Measurements from ENCODE around the gene TMEM132D. TPM values are rescaled to one million over a fixed set of nuclear protein-coding genes. Genes with fewer than 3 reads are reported as not detected.

TMEM132D gene
- total and polyA plus RNA-seq, 5 donors from 2014 or later, result not detected

DNA sequence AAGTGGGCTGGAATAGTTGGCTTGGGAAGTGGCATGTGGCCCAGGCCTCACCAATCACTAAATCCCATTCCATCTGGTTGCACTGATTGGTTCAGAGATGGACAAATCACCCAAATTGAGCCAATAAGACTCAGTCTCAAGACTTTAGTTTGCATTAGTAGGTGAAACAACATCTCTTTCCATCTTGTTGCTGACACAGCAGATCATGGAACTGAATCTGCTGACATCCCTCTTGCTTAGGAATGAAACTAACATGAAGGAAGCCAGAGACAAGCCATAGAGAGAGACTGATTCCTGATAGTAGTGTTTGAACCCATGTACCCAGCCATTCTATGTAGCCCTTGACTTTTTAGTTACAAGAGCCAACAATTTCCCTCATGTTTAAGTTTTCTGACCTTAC is 743.5 kb downstream of the TMEM132D start:
- no peak overlapping the region for H3K4me3 ChIP-seq (ENCODE audit: low read depth, low read length)
- no peaks in the 10 kb centered on the region for H3K36me3 ChIP-seq (ENCODE audit: control insufficient read depth, insufficient read depth, low read length)
- Mint-ChIP-seq H3K4me1 (no peaks in the 10 kb centered on the region), H3K4me3 (no peak overlapping the region), H3K27ac (no peak overlapping the region), H3K27me3 (no peaks in the 10 kb centered on the region), H3K36me3 (no peaks in the 10 kb centered on the region), H3K9me3 (peaks cover 0 to 16% (median 6%) of the 10 kb centered on the region in 7 donors)
- no peak for ATAC-seq (ENCODE audit: low read depth in 2 of 2)
- H3K4me1 ChIP-seq (ENCODE audit: control insufficient read depth, insufficient read depth, low read length, poor library complexity, severe bottlenecking), result no peaks in the 10 kb centered on the region
- no peak overlapping the region for H3K27ac ChIP-seq (ENCODE audit: insufficient read depth, low read length, poor library complexity, severe bottlenecking)
- no peaks in the 10 kb centered on the region for H3K27me3 ChIP-seq (ENCODE audit: control insufficient read depth, insufficient read depth, low read length)
- no peak for DNase-seq
- H3K9me3 ChIP-seq (ENCODE audit: control insufficient read depth in 2 of 2, low read length in 2 of 2), result peaks cover 0 to 15% of the 10 kb centered on the region in 2 experiments

DNA sequence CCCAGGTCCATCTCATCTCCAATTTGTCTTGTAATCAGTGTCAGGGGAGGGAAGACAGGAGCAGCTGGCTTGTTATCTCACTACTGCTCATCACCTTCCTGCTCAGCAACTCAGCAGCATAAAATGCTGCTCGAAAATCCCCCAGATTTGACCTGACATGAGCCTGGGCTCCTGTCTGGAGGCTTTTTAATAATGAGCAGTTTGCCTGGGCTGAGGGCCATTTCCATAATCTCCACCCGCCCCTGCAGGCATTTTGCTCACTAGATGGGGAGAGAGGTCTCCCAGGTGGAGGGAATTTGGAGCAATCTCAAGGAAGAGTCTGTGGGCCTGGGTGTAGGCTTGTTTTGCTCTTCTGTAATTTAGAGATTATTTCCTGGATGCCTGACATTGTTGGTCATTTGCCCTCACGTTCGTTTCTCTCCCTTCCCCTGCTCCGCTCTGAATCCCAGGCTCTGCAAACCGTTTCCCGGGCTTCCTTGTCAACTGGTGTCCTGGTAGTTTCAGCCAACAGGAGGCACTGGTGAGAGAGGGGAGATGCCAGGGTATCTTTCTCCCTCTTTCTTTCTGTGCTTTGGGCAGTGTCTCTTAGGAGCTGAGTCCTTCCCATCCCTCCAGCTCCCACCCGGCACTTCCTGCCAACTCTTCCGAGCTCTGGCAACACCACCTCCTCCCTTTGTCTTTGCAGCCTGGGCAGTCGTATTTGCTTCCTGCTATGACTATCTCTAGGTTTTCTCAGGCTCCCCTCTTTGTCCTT is 751.3 kb downstream of the TMEM132D start:
- Histone ChIP-seq H3K9me3 (ENCODE audit: control insufficient read depth in 2 of 2, low read length in 2 of 2) (no peaks in the 10 kb centered on the region), H3K4me3 (ENCODE audit: low read depth, low read length) (no peak overlapping the region), H3K4me1 (ENCODE audit: control insufficient read depth, insufficient read depth, low read length, poor library complexity, severe bottlenecking) (no peaks in the 10 kb centered on the region), H3K27ac (ENCODE audit: insufficient read depth, low read length, poor library complexity, severe bottlenecking) (no peak overlapping the region), H3K27me3 (ENCODE audit: control insufficient read depth, insufficient read depth, low read length) (no peaks in the 10 kb centered on the region), H3K36me3 (ENCODE audit: control insufficient read depth, insufficient read depth, low read length) (no peaks in the 10 kb centered on the region)
- Mint-ChIP-seq H3K4me3 (no peak overlapping the region), H3K27ac (no peak overlapping the region), H3K4me1 (no peaks in the 10 kb centered on the region), H3K27me3 (no peaks in the 10 kb centered on the region), H3K9me3 (peaks cover 0 to 5% (median 0%) of the 10 kb centered on the region in 7 donors), H3K36me3 (no peaks in the 10 kb centered on the region)
- ATAC-seq (ENCODE audit: low read depth in 2 of 2) (no peak), DNase-seq (no peak)

DNA sequence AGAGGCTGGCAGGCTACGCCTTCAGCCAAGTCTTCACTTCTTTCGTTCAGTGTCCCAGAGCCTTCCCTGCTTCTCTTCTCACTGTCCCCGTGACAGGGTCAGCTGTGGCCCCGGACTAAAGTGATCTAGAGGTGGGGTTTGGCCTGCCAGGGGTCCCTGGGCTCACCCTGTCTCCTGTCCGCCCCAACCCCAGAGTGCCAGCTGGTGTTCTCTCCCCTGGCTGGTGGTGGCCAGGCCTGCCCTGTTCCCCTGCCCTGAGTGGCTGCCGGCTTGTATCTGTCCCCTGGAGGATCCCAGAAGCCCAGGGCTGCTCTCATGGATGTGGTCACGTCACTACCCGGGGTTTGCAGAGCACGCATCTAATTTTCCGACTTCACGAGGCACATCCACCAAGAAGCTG is 753.1 kb downstream of the TMEM132D start:
- DNase-seq (no peak), ATAC-seq (ENCODE audit: low read depth in 2 of 2) (no peak)
- Histone ChIP-seq H3K27ac (ENCODE audit: insufficient read depth, low read length, poor library complexity, severe bottlenecking) (no peak overlapping the region), H3K36me3 (ENCODE audit: control insufficient read depth, insufficient read depth, low read length) (no peaks in the 10 kb centered on the region), H3K9me3 (ENCODE audit: control insufficient read depth in 2 of 2, low read length in 2 of 2) (no peaks in the 10 kb centered on the region), H3K27me3 (ENCODE audit: control insufficient read depth, insufficient read depth, low read length) (no peaks in the 10 kb centered on the region), H3K4me1 (ENCODE audit: control insufficient read depth, insufficient read depth, low read length, poor library complexity, severe bottlenecking) (no peaks in the 10 kb centered on the region), H3K4me3 (ENCODE audit: low read depth, low read length) (no peak overlapping the region)
- H3K27ac Mint-ChIP-seq, result no peak overlapping the region
- H3K4me3 Mint-ChIP-seq, result no peak overlapping the region
- H3K27me3 Mint-ChIP-seq, result no peaks in the 10 kb centered on the region
- H3K4me1 Mint-ChIP-seq, result no peaks in the 10 kb centered on the region
- no peaks in the 10 kb centered on the region for H3K36me3 Mint-ChIP-seq
- H3K9me3 Mint-ChIP-seq, result peaks cover 0 to 5% (median 0%) of the 10 kb centered on the region in 7 donors

DNA sequence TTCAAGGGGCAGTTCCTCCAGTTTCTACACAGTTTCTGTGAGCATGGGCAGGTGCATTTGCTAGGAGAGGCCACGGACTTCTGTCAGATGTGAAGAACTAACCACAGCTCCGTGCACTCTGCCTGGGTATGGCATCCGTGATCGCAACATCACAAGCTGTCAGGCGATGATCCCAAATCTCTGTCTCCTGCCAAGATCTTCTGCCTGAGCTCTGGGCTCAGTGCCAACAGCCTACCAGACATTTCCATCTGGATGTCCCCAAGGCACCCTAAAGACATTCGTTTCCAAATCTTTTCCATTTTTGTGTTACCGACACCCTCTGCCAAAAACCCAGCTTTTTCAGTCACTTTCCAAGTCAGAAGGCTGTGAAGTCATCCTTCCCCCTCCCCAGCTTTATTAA is 758.4 kb downstream of the TMEM132D start:
- no peaks in the 10 kb centered on the region for H3K4me1 Mint-ChIP-seq
- Histone ChIP-seq H3K27ac (ENCODE audit: insufficient read depth, low read length, poor library complexity, severe bottlenecking) (no peak overlapping the region), H3K4me3 (ENCODE audit: low read depth, low read length) (no peak overlapping the region), H3K27me3 (ENCODE audit: control insufficient read depth, insufficient read depth, low read length) (no peaks in the 10 kb centered on the region), H3K9me3 (ENCODE audit: control insufficient read depth in 2 of 2, low read length in 2 of 2) (no peaks in the 10 kb centered on the region), H3K4me1 (ENCODE audit: control insufficient read depth, insufficient read depth, low read length, poor library complexity, severe bottlenecking) (no peaks in the 10 kb centered on the region), H3K36me3 (ENCODE audit: control insufficient read depth, insufficient read depth, low read length) (no peaks in the 10 kb centered on the region)
- DNase-seq (no peak), ATAC-seq (ENCODE audit: low read depth in 2 of 2) (no peak)
- no peaks in the 10 kb centered on the region for H3K36me3 Mint-ChIP-seq
- peaks cover 0 to 10% (median 5%) of the 10 kb centered on the region in 7 donors for H3K9me3 Mint-ChIP-seq
- H3K27me3 Mint-ChIP-seq, result no peaks in the 10 kb centered on the region
- no peak overlapping the region for H3K4me3 Mint-ChIP-seq
- no peak overlapping the region for H3K27ac Mint-ChIP-seq

DNA sequence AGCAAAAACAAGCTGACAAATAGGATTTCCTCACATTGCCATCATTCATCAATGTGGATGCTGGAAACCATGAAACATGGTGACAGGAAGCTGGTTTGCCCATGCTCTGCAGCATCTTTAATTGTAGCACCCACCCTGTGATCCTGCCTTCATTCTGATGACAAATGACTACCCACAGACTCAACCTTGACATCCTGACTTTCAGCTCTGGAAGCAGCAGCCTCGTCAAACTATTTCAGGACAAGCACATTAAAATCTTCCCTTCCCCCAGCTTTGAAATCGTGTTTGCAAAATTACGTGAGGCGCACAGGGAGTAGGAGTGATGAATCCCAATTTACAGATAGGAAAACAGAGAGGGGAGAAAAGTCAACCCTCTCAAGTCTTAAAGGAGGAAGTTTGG is 765.0 kb downstream of the TMEM132D start:
- DNase-seq (no peak), ATAC-seq (ENCODE audit: low read depth in 2 of 2) (no peak)
- Mint-ChIP-seq H3K36me3 (no peaks in the 10 kb centered on the region), H3K4me3 (no peak overlapping the region), H3K27me3 (no peaks in the 10 kb centered on the region), H3K27ac (no peak overlapping the region), H3K4me1 (no peaks in the 10 kb centered on the region), H3K9me3 (peaks cover 0 to 11% (median 0%) of the 10 kb centered on the region in 7 donors)
- no peak overlapping the region for H3K27ac ChIP-seq (ENCODE audit: insufficient read depth, low read length, poor library complexity, severe bottlenecking)
- no peak overlapping the region for H3K4me3 ChIP-seq (ENCODE audit: low read depth, low read length)
- H3K4me1 ChIP-seq (ENCODE audit: control insufficient read depth, insufficient read depth, low read length, poor library complexity, severe bottlenecking), result no peaks in the 10 kb centered on the region
- H3K27me3 ChIP-seq (ENCODE audit: control insufficient read depth, insufficient read depth, low read length), result no peaks in the 10 kb centered on the region
- peaks cover 0 to 2% of the 10 kb centered on the region in 2 experiments for H3K9me3 ChIP-seq (ENCODE audit: control insufficient read depth in 2 of 2, low read length in 2 of 2)
- H3K36me3 ChIP-seq (ENCODE audit: control insufficient read depth, insufficient read depth, low read length), result no peaks in the 10 kb centered on the region

DNA sequence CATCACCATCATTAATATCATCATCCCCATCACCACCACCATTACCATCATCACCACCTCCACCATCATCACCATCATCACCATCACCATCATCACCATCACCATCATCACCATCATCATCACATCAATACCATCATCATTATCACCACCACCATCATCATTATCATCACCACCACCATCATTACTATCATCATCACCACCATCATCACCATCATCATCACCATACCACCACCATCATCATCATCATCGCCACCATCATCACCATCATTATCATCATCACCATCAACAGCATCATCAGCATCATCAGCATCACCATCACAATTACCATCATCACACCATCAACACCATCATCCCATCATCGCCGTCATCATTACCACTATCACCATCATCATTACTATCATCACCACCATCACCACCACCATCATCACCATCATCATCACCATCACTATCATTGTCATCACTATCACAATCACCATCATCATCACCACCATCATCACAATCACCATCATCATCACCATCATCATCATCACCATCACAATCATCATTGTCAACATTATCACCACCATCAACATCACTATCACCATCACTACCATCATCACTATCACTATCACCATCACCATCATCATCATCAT is 767.0 kb downstream of the TMEM132D start:
- ATAC-seq (ENCODE audit: low read depth in 2 of 2) (no peak), DNase-seq (no peak)
- no peaks in the 10 kb centered on the region for H3K36me3 ChIP-seq (ENCODE audit: control insufficient read depth, insufficient read depth, low read length)
- no peaks in the 10 kb centered on the region for H3K36me3 Mint-ChIP-seq
- H3K9me3 ChIP-seq (ENCODE audit: control insufficient read depth in 2 of 2, low read length in 2 of 2), result peaks cover 0 to 2% of the 10 kb centered on the region in 2 experiments
- no peak overlapping the region for H3K4me3 Mint-ChIP-seq
- H3K9me3 Mint-ChIP-seq, result peaks cover 0 to 6% (median 0%) of the 10 kb centered on the region in 7 donors
- H3K4me1 ChIP-seq (ENCODE audit: control insufficient read depth, insufficient read depth, low read length, poor library complexity, severe bottlenecking), result no peaks in the 10 kb centered on the region
- no peak overlapping the region for H3K27ac Mint-ChIP-seq
- no peak overlapping the region for H3K27ac ChIP-seq (ENCODE audit: insufficient read depth, low read length, poor library complexity, severe bottlenecking)
- no peaks in the 10 kb centered on the region for H3K27me3 Mint-ChIP-seq
- H3K27me3 ChIP-seq (ENCODE audit: control insufficient read depth, insufficient read depth, low read length), result no peaks in the 10 kb centered on the region
- H3K4me1 Mint-ChIP-seq, result no peaks in the 10 kb centered on the region
- H3K4me3 ChIP-seq (ENCODE audit: low read depth, low read length), result no peak overlapping the region

DNA sequence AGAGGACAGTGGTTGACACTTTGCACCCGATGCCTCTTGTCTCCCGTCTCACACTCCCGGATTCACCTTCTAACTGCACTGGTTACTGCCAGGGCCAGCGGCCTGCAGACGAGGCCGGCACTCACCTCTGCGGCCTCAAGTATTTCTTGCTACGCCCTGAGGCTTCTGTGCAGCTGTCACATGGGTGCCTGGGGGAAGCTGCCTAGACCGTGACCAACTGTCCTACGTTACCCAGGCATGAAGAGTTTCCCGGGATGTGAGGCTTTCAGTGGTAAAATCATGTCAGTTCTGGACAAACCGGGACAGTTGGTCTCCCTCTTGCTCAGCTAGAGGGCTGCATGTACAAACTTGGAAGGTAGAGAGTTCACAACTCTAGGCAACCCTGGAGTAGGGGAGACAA is 776.1 kb downstream of the TMEM132D start:
- no peak overlapping the region for H3K4me3 Mint-ChIP-seq
- H3K9me3 ChIP-seq (ENCODE audit: control insufficient read depth in 2 of 2, low read length in 2 of 2), result no peaks in the 10 kb centered on the region
- H3K4me1 ChIP-seq (ENCODE audit: control insufficient read depth, insufficient read depth, low read length, poor library complexity, severe bottlenecking), result no peaks in the 10 kb centered on the region
- no peaks in the 10 kb centered on the region for H3K36me3 Mint-ChIP-seq
- H3K4me1 Mint-ChIP-seq, result no peaks in the 10 kb centered on the region
- no peaks in the 10 kb centered on the region for H3K36me3 ChIP-seq (ENCODE audit: control insufficient read depth, insufficient read depth, low read length)
- no peak overlapping the region for H3K4me3 ChIP-seq (ENCODE audit: low read depth, low read length)
- H3K27ac Mint-ChIP-seq, result no peak overlapping the region
- no peaks in the 10 kb centered on the region for H3K27me3 Mint-ChIP-seq
- no peaks in the 10 kb centered on the region for H3K27me3 ChIP-seq (ENCODE audit: control insufficient read depth, insufficient read depth, low read length)
- H3K9me3 Mint-ChIP-seq, result peaks cover 0 to 10% (median 4%) of the 10 kb centered on the region in 7 donors
- ATAC-seq (ENCODE audit: low read depth in 2 of 2), result no peak
- DNase-seq, result no peak
- H3K27ac ChIP-seq (ENCODE audit: insufficient read depth, low read length, poor library complexity, severe bottlenecking), result no peak overlapping the region

DNA sequence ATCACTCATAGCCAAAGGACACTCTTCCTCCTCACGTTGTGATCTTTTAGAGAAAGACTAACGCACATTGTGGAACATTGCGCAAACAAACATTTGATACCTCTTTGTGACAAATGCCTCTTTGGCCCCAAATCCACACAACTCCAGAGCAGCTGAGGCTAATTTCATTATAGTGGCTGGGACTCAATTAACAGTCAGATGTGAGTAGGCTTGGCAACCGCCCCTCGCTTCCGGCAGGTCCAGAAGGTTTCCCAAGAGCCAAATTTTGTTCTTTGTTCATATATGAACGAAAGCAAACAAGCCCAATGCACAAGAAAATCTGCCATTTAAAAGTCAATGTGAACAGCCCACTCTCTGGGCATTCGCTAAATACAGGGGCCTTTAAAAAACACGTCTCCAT is 776.6 kb downstream of the TMEM132D start:
- Mint-ChIP-seq H3K9me3 (peaks cover 0 to 11% (median 4%) of the 10 kb centered on the region in 7 donors), H3K27ac (no peak overlapping the region), H3K27me3 (no peaks in the 10 kb centered on the region), H3K36me3 (no peaks in the 10 kb centered on the region), H3K4me1 (no peaks in the 10 kb centered on the region), H3K4me3 (no peak overlapping the region)
- no peak for DNase-seq
- Histone ChIP-seq H3K36me3 (ENCODE audit: control insufficient read depth, insufficient read depth, low read length) (no peaks in the 10 kb centered on the region), H3K4me1 (ENCODE audit: control insufficient read depth, insufficient read depth, low read length, poor library complexity, severe bottlenecking) (no peaks in the 10 kb centered on the region), H3K4me3 (ENCODE audit: low read depth, low read length) (no peak overlapping the region), H3K27ac (ENCODE audit: insufficient read depth, low read length, poor library complexity, severe bottlenecking) (no peak overlapping the region), H3K9me3 (ENCODE audit: control insufficient read depth in 2 of 2, low read length in 2 of 2) (no peaks in the 10 kb centered on the region), H3K27me3 (ENCODE audit: control insufficient read depth, insufficient read depth, low read length) (no peaks in the 10 kb centered on the region)
- no peak for ATAC-seq (ENCODE audit: low read depth in 2 of 2)
